DND-41 (cell line): ENCODE measurements around the gene GANAB.

Experiments used
- ATAC-seq: fragments of 200-7000 bp; cut with Tn5 transposase; 3 replicates; pipeline ENCODE4 v1.9.1; 2021; ENCODE audit warnings: low read depth; ENCODE audit not compliant: insufficient read depth
- DNase-seq: peaks from one replicate; pipeline ENCODE4 v3.0.0-alpha.2; 2020
- H2AFZ ChIP-seq: 2 replicates; pipeline ENCODE4 v1.6.0; 2012; ENCODE audit warnings: low read depth, low read length
- H3K27ac ChIP-seq: 2 replicates; pipeline ENCODE4 v1.5.1; 2012; ENCODE audit warnings: low read length, inconsistent platforms
- H3K27me3 ChIP-seq: fragments of 200-600 bp; sonication (generic); 2 replicates; pipeline ENCODE4 v1.6.0; 2012; ENCODE audit warnings: low read length, mild to moderate bottlenecking, inconsistent platforms; ENCODE audit not compliant: insufficient read depth, poor library complexity
- H3K36me3 ChIP-seq: 2 replicates; pipeline ENCODE4 v1.5.1; 2012; ENCODE audit warnings: low read length, inconsistent platforms; ENCODE audit not compliant: insufficient read depth
- H3K4me1 ChIP-seq: 2 replicates; pipeline ENCODE4 v1.5.1; 2012; ENCODE audit warnings: mild to moderate bottlenecking, low read length; ENCODE audit not compliant: insufficient read depth
- H3K4me2 ChIP-seq: 2 replicates; pipeline ENCODE4 v1.6.0; 2012; ENCODE audit warnings: mild to moderate bottlenecking, moderate library complexity, low read length, inconsistent platforms; ENCODE audit not compliant: insufficient read depth
- H3K4me3 ChIP-seq, 2 experiments: fragments of 200-600 bp in 1 of 2; shearing (Covaris generic) in 1 of 2; 2 replicates each; pipeline ENCODE4 v1.5.1; 2012 to 2016; ENCODE audit warnings: inconsistent platforms in 2 of 2, low read length in 2 of 2, mild to moderate bottlenecking in 2 of 2, low read depth in 1 of 2, moderate library complexity in 1 of 2
- H3K79me2 ChIP-seq: 2 replicates; pipeline ENCODE4 v1.6.0; 2012; ENCODE audit warnings: low read length, inconsistent platforms; ENCODE audit not compliant: insufficient read depth
- H3K9ac ChIP-seq: 2 replicates; pipeline ENCODE4 v1.6.0; 2012; ENCODE audit warnings: low read depth, mild to moderate bottlenecking, inconsistent platforms, low read length, moderate library complexity
- H3K9me3 ChIP-seq: 2 replicates; pipeline ENCODE4 v1.5.1; 2012; ENCODE audit warnings: low read length, moderate library complexity, mild to moderate bottlenecking, inconsistent platforms; ENCODE audit not compliant: insufficient read depth, severe bottlenecking
- H4K20me1 ChIP-seq: 2 replicates; pipeline ENCODE4 v1.6.0; 2012; ENCODE audit warnings: low read length; ENCODE audit not compliant: insufficient read depth
- CTCF ChIP-seq: IDR thresholded peaks from 2 replicates; pipeline ENCODE4 v1.5.1; 2012; ENCODE audit warnings: borderline replicate concordance, low read length, moderate library complexity, mild to moderate bottlenecking; ENCODE audit not compliant: poor library complexity, severe bottlenecking; ENCODE audit errors: extremely low read depth
- EZH2 ChIP-seq: IDR thresholded peaks from 3 replicates; pipeline ENCODE4 v1.6.1; 2012; ENCODE audit warnings: borderline replicate concordance, low read depth, mild to moderate bottlenecking, moderate library complexity, low read length, inconsistent platforms; ENCODE audit not compliant: severe bottlenecking

GANAB gene

GRCh38 chr11:62665599-62666258, 19.3 kb upstream of the GANAB start:
- TF ChIP-seq EZH2: no peak
- TF ChIP-seq CTCF: peak; percentile 7
- Histone ChIP-seq H3K9ac (peak overlapping the region; percentile 76), H3K27me3 (no peaks in the 10 kb centered on the region), H4K20me1 (peaks cover 10% of the 10 kb centered on the region), H3K4me3 (peak overlapping the region; percentile 58 to 72), H3K36me3 (peaks cover 42% of the 10 kb centered on the region), H2AFZ (peak overlapping the region; percentile 77), H3K27ac (peak overlapping the region; percentile 89), H3K4me2 (peak overlapping the region; percentile 86), H3K79me2 (peaks cover 65% of the 10 kb centered on the region), H3K9me3 (no peaks in the 10 kb centered on the region), H3K4me1 (peaks cover 54% of the 10 kb centered on the region)
- peak; percentile 78 for DNase-seq
- peak; percentile 51 for ATAC-seq

DNA sequence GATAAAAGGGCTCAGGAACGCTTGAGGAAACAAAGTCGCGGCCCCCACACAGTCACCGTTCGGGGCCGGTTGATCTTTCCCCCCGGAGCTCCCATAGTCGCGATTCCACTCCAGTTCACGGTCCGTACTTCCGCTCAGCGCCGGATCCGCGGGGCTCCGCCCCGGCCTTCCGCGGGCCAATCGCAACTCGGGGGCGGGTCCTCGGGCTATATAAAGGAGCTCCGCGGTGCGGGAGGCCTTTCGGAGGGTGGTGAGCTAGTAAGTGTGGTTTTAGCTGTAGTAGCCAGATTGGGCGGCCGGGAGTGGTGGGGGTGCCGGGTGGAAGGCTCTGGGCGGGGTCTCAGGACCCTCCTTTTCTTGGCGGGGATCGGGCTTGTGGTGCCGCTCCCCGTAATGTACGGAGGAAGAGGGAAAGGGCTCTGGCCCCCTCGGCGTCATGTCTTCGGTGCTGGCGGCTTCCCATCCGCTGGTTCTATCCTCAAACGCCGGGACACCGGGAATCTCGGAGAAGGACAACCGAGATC, 18.7 kb upstream of the GANAB start, which contains the start of the genes C11orf98 and CSKMT:
Gene C11orf98 (minus strand): TSS at position 136 of the 524 bp plus-strand sequence. CDS start 41 bp downstream, at position 95.
Gene CSKMT (plus strand): TSS at position 238 of the 524 bp plus-strand sequence. CDS start 568 bp downstream, outside the sequence.
- DNase-seq (peak; percentile 98), ATAC-seq (peak; percentile 84)
- H3K9ac ChIP-seq: peak within 1 kb of the TSS; percentile 76
- H3K27ac ChIP-seq: peak within 1 kb of the TSS; percentile 89
- H3K4me3 ChIP-seq: peak within 1 kb of the TSS; percentile 58 to 72
- TF ChIP-seq EZH2 (no peak), CTCF (no peak)
- peaks cover 48% of the 10 kb centered on the region for H3K4me1 ChIP-seq
- H3K79me2 ChIP-seq: peaks cover 59% of the 10 kb centered on the region
- H3K4me2 ChIP-seq: peak within 1 kb of the TSS; percentile 86
- no peaks in the 10 kb centered on the region for H3K9me3 ChIP-seq
- peaks cover 10% of the 10 kb centered on the region for H4K20me1 ChIP-seq
- peaks cover 40% of the 10 kb centered on the region for H3K36me3 ChIP-seq
- peak within 1 kb of the TSS; percentile 77 for H2AFZ ChIP-seq
- H3K27me3 ChIP-seq: no peaks in the 10 kb centered on the region

DNA sequence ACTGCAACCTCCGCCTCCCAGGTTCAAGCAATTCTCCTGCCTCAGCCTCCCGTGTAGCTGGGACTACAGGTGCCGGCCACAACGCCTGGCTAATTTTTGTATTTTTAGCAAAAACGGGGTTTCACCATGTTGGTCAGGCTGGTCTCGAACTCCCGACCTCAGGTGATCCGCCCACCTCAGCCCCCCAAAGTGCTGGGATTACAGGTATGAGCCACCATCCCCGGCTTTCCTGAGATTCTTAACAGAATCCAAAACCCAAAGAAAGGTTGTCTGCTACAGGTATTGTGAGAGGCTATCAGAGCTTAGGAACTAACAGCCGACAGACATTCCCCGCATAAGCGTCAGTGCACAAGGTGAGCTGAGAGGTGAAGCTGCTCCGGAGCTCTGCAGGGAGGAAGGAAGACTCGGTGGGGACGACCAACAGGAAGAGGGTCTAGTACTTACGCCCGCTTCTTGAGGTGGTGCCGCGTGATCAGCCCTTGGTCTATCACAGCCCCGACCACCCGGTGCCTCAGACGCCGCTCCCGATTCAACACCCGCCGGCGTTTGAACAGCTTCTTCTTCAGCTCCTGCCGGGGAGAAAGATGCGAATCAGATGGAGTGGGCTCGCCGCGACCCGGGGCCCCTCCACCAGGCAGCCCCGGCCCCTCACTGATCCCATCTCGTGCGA, 18.1 kb upstream of the GANAB start:
- Histone ChIP-seq H2AFZ (peak overlapping the region; percentile 67), H3K4me3 (peak overlapping the region; percentile 58 to 72), H3K9ac (peak overlapping the region; percentile 76), H3K36me3 (peaks cover 34% of the 10 kb centered on the region), H3K79me2 (peaks cover 54% of the 10 kb centered on the region), H3K4me2 (peak overlapping the region; percentile 86), H3K27ac (peak overlapping the region; percentile 83), H3K9me3 (no peaks in the 10 kb centered on the region), H3K4me1 (peaks cover 42% of the 10 kb centered on the region), H3K27me3 (no peaks in the 10 kb centered on the region), H4K20me1 (peaks cover 10% of the 10 kb centered on the region)
- DNase-seq: peak; percentile 73
- no peak for TF ChIP-seq CTCF
- no peak for TF ChIP-seq EZH2
- ATAC-seq: peak; percentile 63
